DOHH2 (cell line): ENCODE measurements around the gene CELSR3.

Experiments used
- H3F3A ChIP-seq: fragments of 200-600 bp; sonication (generic), shearing (Covaris generic); 2 replicates; pipeline ENCODE4 v1.6.0; 2016; ENCODE audit warnings: antibody characterized with exemption, mild to moderate bottlenecking; ENCODE audit not compliant: control insufficient read depth, insufficient read depth
- H3K27ac ChIP-seq: fragments of 200-600 bp; sonication (generic); 2 replicates; pipeline ENCODE4 v1.5.1; 2014; ENCODE audit warnings: low read depth, mild to moderate bottlenecking, low read length, moderate library complexity
- H3K27me3 ChIP-seq: fragments of 200-600 bp; sonication (generic); 2 replicates; pipeline ENCODE4 v1.6.1; 2014; ENCODE audit warnings: mild to moderate bottlenecking, low read length, mixed read lengths; ENCODE audit not compliant: control insufficient read depth
- H3K36me3 ChIP-seq: fragments of 200-600 bp; sonication (generic); 2 replicates; pipeline ENCODE4 v1.6.1; 2014; ENCODE audit warnings: mild to moderate bottlenecking, low read length, moderate library complexity, mixed read lengths; ENCODE audit not compliant: control insufficient read depth
- H3K4me1 ChIP-seq: fragments of 200-600 bp; sonication (generic); 2 replicates; pipeline ENCODE4 v1.6.1; 2014; ENCODE audit warnings: mild to moderate bottlenecking, low read length, mixed read lengths; ENCODE audit not compliant: control insufficient read depth
- H3K4me2 ChIP-seq: fragments of 200-600 bp; sonication (generic); 2 replicates; pipeline ENCODE4 v1.6.0; 2014; ENCODE audit warnings: mild to moderate bottlenecking, low read length, moderate library complexity
- H3K4me3 ChIP-seq: fragments of 200-600 bp; sonication (generic); 2 replicates; pipeline ENCODE4 v1.5.1; 2014; ENCODE audit warnings: mild to moderate bottlenecking, low read length, mixed read lengths
- H3K79me2 ChIP-seq: fragments of 200-600 bp; sonication (generic); 2 replicates; pipeline ENCODE4 v1.6.1; 2014; ENCODE audit warnings: mild to moderate bottlenecking, low read length, mixed read lengths; ENCODE audit not compliant: control insufficient read depth
- H3K9me2 ChIP-seq: fragments of 200-600 bp; sonication (generic); replicated peaks from 2 replicates; pipeline ENCODE4 v1.6.1; 2014; ENCODE audit warnings: mild to moderate bottlenecking, low read length, mixed read lengths; ENCODE audit not compliant: control insufficient read depth
- H3K9me3 ChIP-seq: fragments of 200-600 bp; sonication (generic); 2 replicates; pipeline ENCODE4 v1.6.1; 2014; ENCODE audit warnings: antibody characterized with exemption, low read length, mixed read lengths; ENCODE audit not compliant: control insufficient read depth, insufficient read depth
- H4K20me1 ChIP-seq: fragments of 200-600 bp; sonication (generic); 2 replicates; pipeline ENCODE4 v1.6.0; 2014; ENCODE audit warnings: low read depth, mild to moderate bottlenecking, antibody characterized with exemption, low read length, moderate library complexity; ENCODE audit not compliant: control insufficient read depth, insufficient read depth
- CTCF ChIP-seq: fragments of 200-600 bp; sonication (generic); IDR thresholded peaks from one replicate; pipeline ENCODE4 v1.5.1; 2014; ENCODE audit warnings: antibody characterized with exemption, mild to moderate bottlenecking, low read depth, low read length; ENCODE audit not compliant: poor library complexity, severe bottlenecking
- EZH2phosphoT487 ChIP-seq: fragments of 200-600 bp; sonication (generic); IDR thresholded peaks from 2 replicates; pipeline ENCODE4 v1.6.1; 2017; ENCODE audit warnings: borderline replicate concordance, mild to moderate bottlenecking, antibody characterized with exemption, low read length, moderate library complexity, mixed read lengths

Gene CELSR3

GRCh38 chr3:48680811-48681540, 18.3 kb upstream of the CELSR3 start:
- no peaks in the 10 kb centered on the region for H3K27me3 ChIP-seq
- H3K36me3 ChIP-seq: peaks cover 65% of the 10 kb centered on the region
- peaks cover 23% of the 10 kb centered on the region for H3K79me2 ChIP-seq
- H3K9me2 ChIP-seq: no peaks in the 10 kb centered on the region
- no peak overlapping the region for H3K27ac ChIP-seq
- H3K9me3 ChIP-seq: no peaks in the 10 kb centered on the region
- no peak for TF ChIP-seq EZH2phosphoT487
- TF ChIP-seq CTCF: no peak
- H3K4me3 ChIP-seq: no peak overlapping the region
- H4K20me1 ChIP-seq: no peaks in the 10 kb centered on the region
- peaks cover 33% of the 10 kb centered on the region for H3K4me1 ChIP-seq
- no peaks in the 10 kb centered on the region for H3F3A ChIP-seq
- no peak overlapping the region for H3K4me2 ChIP-seq

- TF ChIP-seq EZH2phosphoT487 (no peak), CTCF (no peak)
- no peaks in the 10 kb centered on the region for H4K20me1 ChIP-seq
- H3K36me3 ChIP-seq: peaks cover 71% of the 10 kb centered on the region
- no peak overlapping the region for H3K4me2 ChIP-seq
- no peaks in the 10 kb centered on the region for H3K9me3 ChIP-seq
- H3K4me1 ChIP-seq: peaks cover 31% of the 10 kb centered on the region
- H3K9me2 ChIP-seq: no peaks in the 10 kb centered on the region
- H3F3A ChIP-seq: no peaks in the 10 kb centered on the region
- no peaks in the 10 kb centered on the region for H3K27me3 ChIP-seq
- H3K79me2 ChIP-seq: peaks cover 16% of the 10 kb centered on the region
- no peak overlapping the region for H3K27ac ChIP-seq
- H3K4me3 ChIP-seq: no peak overlapping the region
These were observed 17.0 kb upstream of the CELSR3 start for GRCh38 chr3:48679411-48680391.

GRCh38 chr3:48678566-48679380, 16.1 kb upstream of the CELSR3 start:
- no peak overlapping the region for H3K27ac ChIP-seq
- no peaks in the 10 kb centered on the region for H4K20me1 ChIP-seq

More at GRCh38 chr3:48678566-48679380, 16.1 kb upstream of the CELSR3 start:
- Histone ChIP-seq H3K4me2 (no peak overlapping the region), H3K4me3 (no peak overlapping the region), H3K27me3 (no peaks in the 10 kb centered on the region), H3K9me2 (no peaks in the 10 kb centered on the region), H3K36me3 (peaks cover 79% of the 10 kb centered on the region), H3F3A (no peaks in the 10 kb centered on the region), H3K9me3 (no peaks in the 10 kb centered on the region), H3K4me1 (peaks cover 22% of the 10 kb centered on the region), H3K79me2 (peaks cover 7% of the 10 kb centered on the region)
- TF ChIP-seq CTCF (no peak), EZH2phosphoT487 (no peak)
